Peyer's patch (tissue), 4 donors: ENCODE data around the gene HSPB8.

Source experiments
- CTCF ChIP-seq, 6 experiments: fragments of 450-650 bp in 4 of 6; fragments of 200-600 bp in 2 of 6; sonication (generic) in 1 of 6; IDR thresholded peaks; one replicate each; pipeline ENCODE4 v1.5.1; 2017 to 2019; ENCODE audit warnings: antibody characterized with exemption in 6 of 6, mild to moderate bottlenecking in 3 of 6, moderate library complexity in 1 of 6
- POLR2A ChIP-seq, 2 donors: fragments of 450-650 bp; IDR thresholded peaks; one replicate each; pipeline ENCODE4 v1.5.1; 2017; ENCODE audit warnings: antibody characterized with exemption in 2 of 2, mild to moderate bottlenecking in 2 of 2, moderate library complexity in 2 of 2

- TF ChIP-seq CTCF (IDR thresholded peaks at IDR 0.05): no peak
- TF ChIP-seq POLR2A (IDR thresholded peaks at IDR 0.05): no peak
Observed at GRCh38 chr12:119236372-119236771, 57.6 kb downstream of the HSPB8 start.
